ENCODE data around the gene RPEL1. TPM values are rescaled to one million over a fixed set of nuclear protein-coding genes. Genes with fewer than 3 reads are reported as not detected.

Gene RPEL1
- total RNA-seq, 2 experiments from 2014 or later: 0.10 TPM; not detected in 1

- no peak overlapping the region for H3K4me3 Mint-ChIP-seq
- peak; percentile 51 for DNase-seq
- H3K36me3 Mint-ChIP-seq: no peaks in the 10 kb centered on the region
- H3K4me1 Mint-ChIP-seq (ENCODE audit: low read depth): no peaks in the 10 kb centered on the region
- intact Hi-C loops (cut with micrococcal nuclease): no loop called here
- H3K27ac Mint-ChIP-seq: no peak overlapping the region
- peaks cover 34% of the 10 kb centered on the region for H3K27me3 Mint-ChIP-seq
- ChIA-PET CTCF (no interaction called here), POLR2A (no interaction called here)
- H3K9me3 Mint-ChIP-seq: no peaks in the 10 kb centered on the region
Measured at GRCh38 chr10:103265717-103266329, 20.1 kb downstream of the RPEL1 start.

- Mint-ChIP-seq H3K4me3 (no peak overlapping the region), H3K9me3 (no peaks in the 10 kb centered on the region), H3K27ac (no peak overlapping the region), H3K36me3 (no peaks in the 10 kb centered on the region), H3K4me1 (ENCODE audit: low read depth) (peaks cover 2% of the 10 kb centered on the region), H3K27me3 (peaks cover 35% of the 10 kb centered on the region)
- intact Hi-C loops (cut with micrococcal nuclease): no loop called here
- no peak for DNase-seq
- ChIA-PET POLR2A (no interaction called here), CTCF (no interaction called here)
Measured at GRCh38 chr10:103273041-103273441, 27.4 kb downstream of the RPEL1 start.

- peaks cover 4% of the 10 kb centered on the region for H3K36me3 Mint-ChIP-seq
- peak overlapping the region; percentile 41 for H3K4me3 Mint-ChIP-seq
- H3K27ac Mint-ChIP-seq: no peak overlapping the region
- DNase-seq: no peak
- ChIA-PET CTCF (interaction anchor here (1.1 to 1.6 kb wide), 4 partner anchors 11 to 359 kb away, joined by 3 to 9 read pairs (median 6); partner anchors contain the start of gene CNNM2), POLR2A (no interaction called here)
- H3K27me3 Mint-ChIP-seq: peaks cover 53% of the 10 kb centered on the region
- peaks cover 7% of the 10 kb centered on the region for H3K4me1 Mint-ChIP-seq (ENCODE audit: low read depth)
- H3K9me3 Mint-ChIP-seq: peaks cover 3% of the 10 kb centered on the region
- intact Hi-C loops (cut with micrococcal nuclease): no loop called here
Measured at GRCh38 chr10:103276251-103276895, 30.7 kb downstream of the RPEL1 start.

GRCh38 chr10:103276896-103277712 lies 31.4 kb downstream of the RPEL1 start, which contains the start of gene INA:
TSS of gene INA (plus strand) at chr10:103277138. CDS start at chr10:103277212, 74 bp downstream.
- H3K27ac Mint-ChIP-seq: no peak within 1 kb of the TSS
- peak; percentile 43 for DNase-seq
- intact Hi-C loops (cut with micrococcal nuclease): no loop called here
- peaks cover 3% of the 10 kb centered on the region for H3K9me3 Mint-ChIP-seq
- ChIA-PET CTCF (interaction anchor here (0.7 to 1.6 kb wide), 6 partner anchors 10 to 360 kb away, joined by 3 to 9 read pairs (median 4); partner anchors contain the start of gene CNNM2), POLR2A (no interaction called here)
- peaks cover 60% of the 10 kb centered on the region for H3K27me3 Mint-ChIP-seq
- H3K36me3 Mint-ChIP-seq: peaks cover 4% of the 10 kb centered on the region
- peaks cover 7% of the 10 kb centered on the region for H3K4me1 Mint-ChIP-seq (ENCODE audit: low read depth)
- peak within 1 kb of the TSS; percentile 41 for H3K4me3 Mint-ChIP-seq

GRCh38 chr10:103277713-103278536 lies 32.2 kb downstream of the RPEL1 start:
- intact Hi-C loops (cut with micrococcal nuclease): no loop called here
- POLR2A ChIA-PET: no interaction called here
- H3K4me3 Mint-ChIP-seq: no peak overlapping the region
- no peak overlapping the region for H3K27ac Mint-ChIP-seq
- CTCF ChIA-PET: interaction anchor here (0.7 to 1.6 kb wide), 6 partner anchors 10 to 361 kb away, joined by 3 to 9 read pairs (median 4); partner anchors contain the start of gene CNNM2
- peaks cover 7% of the 10 kb centered on the region for H3K4me1 Mint-ChIP-seq (ENCODE audit: low read depth)
- peaks cover 3% of the 10 kb centered on the region for H3K9me3 Mint-ChIP-seq
- DNase-seq: no peak
- peaks cover 63% of the 10 kb centered on the region for H3K27me3 Mint-ChIP-seq
- H3K36me3 Mint-ChIP-seq: peaks cover 4% of the 10 kb centered on the region

GRCh38 chr10:103278537-103278823 lies 32.8 kb downstream of the RPEL1 start:
- peaks cover 61% of the 10 kb centered on the region for H3K27me3 Mint-ChIP-seq
- DNase-seq: no peak
- H3K9me3 Mint-ChIP-seq: peaks cover 3% of the 10 kb centered on the region
- no peak overlapping the region for H3K27ac Mint-ChIP-seq
- ChIA-PET CTCF (no interaction called here), POLR2A (no interaction called here)
- intact Hi-C loops (cut with micrococcal nuclease): no loop called here
- peaks cover 4% of the 10 kb centered on the region for H3K36me3 Mint-ChIP-seq
- H3K4me1 Mint-ChIP-seq (ENCODE audit: low read depth): peaks cover 7% of the 10 kb centered on the region
- H3K4me3 Mint-ChIP-seq: no peak overlapping the region

GRCh38 chr10:103278862-103279298 lies 33.2 kb downstream of the RPEL1 start:
- intact Hi-C loops (cut with micrococcal nuclease): no loop called here
- Mint-ChIP-seq H3K27me3 (peaks cover 57% of the 10 kb centered on the region), H3K9me3 (peaks cover 3% of the 10 kb centered on the region), H3K4me1 (ENCODE audit: low read depth) (peaks cover 7% of the 10 kb centered on the region), H3K36me3 (peaks cover 4% of the 10 kb centered on the region), H3K27ac (no peak overlapping the region), H3K4me3 (peak overlapping the region; percentile 23)
- DNase-seq: peak; percentile 64
- POLR2A ChIA-PET: no interaction called here
- CTCF ChIA-PET: interaction anchor here (1.4 kb wide), 1 partner anchor 14 kb away, joined by 5 read pairs; no protein-coding TSS in a partner anchor

- Mint-ChIP-seq H3K9me3 (peaks cover 3% of the 10 kb centered on the region), H3K27me3 (peaks cover 58% of the 10 kb centered on the region), H3K36me3 (peaks cover 4% of the 10 kb centered on the region), H3K4me1 (ENCODE audit: low read depth) (peaks cover 7% of the 10 kb centered on the region), H3K4me3 (no peak overlapping the region), H3K27ac (no peak overlapping the region)
- ChIA-PET CTCF (interaction anchor here (0.6 to 1.4 kb wide), 5 partner anchors 11 to 54 kb away, joined by 3 to 5 read pairs (median 3); no protein-coding TSS in a partner anchor), POLR2A (no interaction called here)
- intact Hi-C loops (cut with micrococcal nuclease): no loop called here
- DNase-seq: no peak
Measured at GRCh38 chr10:103280031-103280430, 34.3 kb downstream of the RPEL1 start.

- CTCF ChIA-PET: interaction anchor here (1.1 to 1.4 kb wide), 3 partner anchors 10 to 34 kb away, joined by 3 to 4 read pairs (median 3); no protein-coding TSS in a partner anchor
- peaks cover 54% of the 10 kb centered on the region for H3K27me3 Mint-ChIP-seq
- H3K4me3 Mint-ChIP-seq: no peak overlapping the region
- H3K27ac Mint-ChIP-seq: no peak overlapping the region
- POLR2A ChIA-PET: no interaction called here
- peaks cover 4% of the 10 kb centered on the region for H3K36me3 Mint-ChIP-seq
- H3K9me3 Mint-ChIP-seq: peaks cover 3% of the 10 kb centered on the region
- no peak for DNase-seq
- H3K4me1 Mint-ChIP-seq (ENCODE audit: low read depth): peaks cover 7% of the 10 kb centered on the region
- intact Hi-C loops (cut with micrococcal nuclease): no loop called here
Measured at GRCh38 chr10:103280506-103280905, 34.8 kb downstream of the RPEL1 start.

- H3K9me3 Mint-ChIP-seq: peaks cover 3% of the 10 kb centered on the region
- POLR2A ChIA-PET: no interaction called here
- intact Hi-C loops (cut with micrococcal nuclease): no loop called here
- peaks cover 4% of the 10 kb centered on the region for H3K36me3 Mint-ChIP-seq
- peaks cover 45% of the 10 kb centered on the region for H3K27me3 Mint-ChIP-seq
- H3K4me1 Mint-ChIP-seq (ENCODE audit: low read depth): peaks cover 6% of the 10 kb centered on the region
- CTCF ChIA-PET: interaction anchor here (0.5 kb wide), 1 partner anchor 1417 kb away, joined by 3 read pairs; no protein-coding TSS in a partner anchor
- no peak overlapping the region for H3K27ac Mint-ChIP-seq
- H3K4me3 Mint-ChIP-seq: no peak overlapping the region
- DNase-seq: no peak
Measured at GRCh38 chr10:103281753-103282152, 36.1 kb downstream of the RPEL1 start.

GRCh38 chr10:103282961-103283360 lies 37.3 kb downstream of the RPEL1 start:
- H3K4me1 Mint-ChIP-seq (ENCODE audit: low read depth): peaks cover 5% of the 10 kb centered on the region
- intact Hi-C loops (cut with micrococcal nuclease): no loop called here
- POLR2A ChIA-PET: no interaction called here

More at GRCh38 chr10:103282961-103283360, 37.3 kb downstream of the RPEL1 start:
- CTCF ChIA-PET: interaction anchor here (0.6 kb wide), 1 partner anchor 100 kb away, joined by 3 read pairs; no protein-coding TSS in a partner anchor
- H3K9me3 Mint-ChIP-seq: peaks cover 3% of the 10 kb centered on the region
- H3K27ac Mint-ChIP-seq: no peak overlapping the region
- peaks cover 4% of the 10 kb centered on the region for H3K36me3 Mint-ChIP-seq
- H3K4me3 Mint-ChIP-seq: no peak overlapping the region
- no peak for DNase-seq
- peaks cover 46% of the 10 kb centered on the region for H3K27me3 Mint-ChIP-seq
